ENCODE data around the gene ZIC1. TPM values are rescaled to one million over a fixed set of nuclear protein-coding genes. Genes with fewer than 3 reads are reported as not detected.

Gene ZIC1
- total and polyA plus RNA-seq, 2 of the 13 experiments (the other 11 are each of a cell fraction or from before 2014, with no cell fraction given) = not detected

DNA sequence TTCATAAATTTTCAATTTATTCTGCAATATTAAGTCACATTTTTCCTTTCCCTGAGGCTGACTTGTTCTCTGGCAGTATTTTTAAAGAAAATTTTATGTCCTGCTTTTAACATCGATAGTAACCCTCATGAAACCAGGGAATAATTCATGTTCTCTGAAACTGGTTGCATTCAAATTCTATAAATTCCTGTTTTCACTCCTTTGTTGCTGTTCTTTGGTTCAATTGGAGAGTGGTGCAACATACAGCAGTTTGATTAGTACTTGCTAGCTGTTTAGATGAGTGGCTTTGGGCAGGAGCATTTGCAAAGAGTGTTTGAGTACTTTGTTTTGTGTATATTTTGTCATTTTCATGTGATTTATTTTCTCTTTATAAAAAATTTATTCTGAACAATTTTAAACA lies 19.2 kb downstream of the ZIC1 start:
- in situ Hi-C loops (cut with HindIII; ENCODE audit: extremely low pct_ligation_motif_present, low pct_unique_long_range_greater_than_20kb) = no loop called here
- no peaks in the 10 kb centered on the region for H3K9me3 ChIP-seq (ENCODE audit: low read length)
- H3K4me3 ChIP-seq (replicated peaks in 1 of 3; ENCODE audit: insufficient read depth in 1 of 3, low read depth in 2 of 3, low read length in 3 of 3) = no peak overlapping the region
- no peaks in the 10 kb centered on the region for H3K4me1 ChIP-seq (ENCODE audit: insufficient read depth, low read length)
- H2AFZ ChIP-seq (ENCODE audit: low read length) = no peak overlapping the region
- TF ChIP-seq KLF13 (CRISPR knock-in tag; IDR thresholded peaks at IDR 0.05) (no peak), ZNF674 (CRISPR knock-in tag; IDR thresholded peaks at IDR 0.05; ENCODE audit: low read depth) (no peak), ZNF326 (CRISPR knock-in tag; IDR thresholded peaks at IDR 0.05; ENCODE audit: borderline replicate concordance) (no peak), ZNF512 (CRISPR knock-in tag; IDR thresholded peaks at IDR 0.05) (no peak), NCOA2 (CRISPR knock-in tag; IDR thresholded peaks at IDR 0.05) (no peak), TBX2 (CRISPR knock-in tag; IDR thresholded peaks at IDR 0.05; ENCODE audit: borderline replicate concordance) (no peak), ZNF724P (CRISPR knock-in tag; IDR thresholded peaks at IDR 0.05; ENCODE audit: borderline replicate concordance) (no peak), TGIF2 (CRISPR knock-in tag; IDR thresholded peaks at IDR 0.05) (no peak)
- TF ChIP-seq, protein P1, sequence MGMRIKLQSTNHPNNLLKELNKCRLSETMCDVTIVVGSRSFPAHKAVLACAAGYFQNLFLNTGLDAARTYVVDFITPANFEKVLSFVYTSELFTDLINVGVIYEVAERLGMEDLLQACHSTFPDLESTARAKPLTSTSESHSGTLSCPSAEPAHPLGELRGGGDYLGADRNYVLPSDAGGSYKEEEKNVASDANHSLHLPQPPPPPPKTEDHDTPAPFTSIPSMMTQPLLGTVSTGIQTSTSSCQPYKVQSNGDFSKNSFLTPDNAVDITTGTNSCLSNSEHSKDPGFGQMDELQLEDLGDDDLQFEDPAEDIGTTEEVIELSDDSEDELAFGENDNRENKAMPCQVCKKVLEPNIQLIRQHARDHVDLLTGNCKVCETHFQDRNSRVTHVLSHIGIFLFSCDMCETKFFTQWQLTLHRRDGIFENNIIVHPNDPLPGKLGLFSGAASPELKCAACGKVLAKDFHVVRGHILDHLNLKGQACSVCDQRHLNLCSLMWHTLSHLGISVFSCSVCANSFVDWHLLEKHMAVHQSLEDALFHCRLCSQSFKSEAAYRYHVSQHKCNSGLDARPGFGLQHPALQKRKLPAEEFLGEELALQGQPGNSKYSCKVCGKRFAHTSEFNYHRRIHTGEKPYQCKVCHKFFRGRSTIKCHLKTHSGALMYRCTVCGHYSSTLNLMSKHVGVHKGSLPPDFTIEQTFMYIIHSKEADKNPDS (CRISPR knock-in tag; IDR thresholded peaks at IDR 0.05) = no peak
- TF ChIP-seq, protein P2, sequence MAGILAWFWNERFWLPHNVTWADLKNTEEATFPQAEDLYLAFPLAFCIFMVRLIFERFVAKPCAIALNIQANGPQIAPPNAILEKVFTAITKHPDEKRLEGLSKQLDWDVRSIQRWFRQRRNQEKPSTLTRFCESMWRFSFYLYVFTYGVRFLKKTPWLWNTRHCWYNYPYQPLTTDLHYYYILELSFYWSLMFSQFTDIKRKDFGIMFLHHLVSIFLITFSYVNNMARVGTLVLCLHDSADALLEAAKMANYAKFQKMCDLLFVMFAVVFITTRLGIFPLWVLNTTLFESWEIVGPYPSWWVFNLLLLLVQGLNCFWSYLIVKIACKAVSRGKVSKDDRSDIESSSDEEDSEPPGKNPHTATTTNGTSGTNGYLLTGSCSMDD (CRISPR knock-in tag; IDR thresholded peaks at IDR 0.05) = no peak
- H3K27me3 ChIP-seq (ENCODE audit: control insufficient read depth in 1 of 2, insufficient read depth in 2 of 2, low read length in 2 of 2) = peaks cover 4 to 10% of the 10 kb centered on the region in 2 experiments; a peak in 4 of 5 replicates
- no peaks in the 10 kb centered on the region for H4K20me1 ChIP-seq (ENCODE audit: insufficient read depth, low read length)
- BruUV-seq (replicated peaks) = no TSS peak
- ATAC-seq (no peak), FAIRE-seq (no peak), DNase-seq (ENCODE audit: low spot score) (no peak)
- POLR2A ChIA-PET = no interaction called here
- no peaks in the 10 kb centered on the region for H3K36me3 ChIP-seq (replicated peaks in 1 of 2; ENCODE audit: control insufficient read depth in 1 of 2, insufficient read depth in 2 of 2, low read length in 2 of 2)
- intact Hi-C loops (cut with micrococcal nuclease; ENCODE audit: unreplicated experiment) = no loop called here
- no peak overlapping the region for H3K27ac ChIP-seq (ENCODE audit: extremely low read length, insufficient read depth, low read length)
- WGBS (ENCODE audit: low lambda C conversion rate) = 3% methylated on average over 1 of the region's 1 CpG
- no peaks in the 10 kb centered on the region for H3K79me2 ChIP-seq (ENCODE audit: insufficient read depth, low read length)
- H3K4me2 ChIP-seq (ENCODE audit: low read depth, low read length) = no peak overlapping the region
- H3K9ac ChIP-seq (ENCODE audit: insufficient read depth, low read depth, low read length) = no peak overlapping the region
- CTCF ChIA-PET (ENCODE audit: low intra/inter-chr PET ratio, low total read pairs) = no interaction called here
